HG02938 (cell line): Measurements from ENCODE around the gene ANKRD34A.

Source experiments
- ATAC-seq: cut with Tn5 transposase; IDR thresholded peaks from one replicate; pipeline ENCODE4 v1.9.1; 2021; ENCODE audit warnings: mild to moderate bottlenecking, moderate library complexity; ENCODE audit not compliant: unreplicated experiment

Gene ANKRD34A

DNA sequence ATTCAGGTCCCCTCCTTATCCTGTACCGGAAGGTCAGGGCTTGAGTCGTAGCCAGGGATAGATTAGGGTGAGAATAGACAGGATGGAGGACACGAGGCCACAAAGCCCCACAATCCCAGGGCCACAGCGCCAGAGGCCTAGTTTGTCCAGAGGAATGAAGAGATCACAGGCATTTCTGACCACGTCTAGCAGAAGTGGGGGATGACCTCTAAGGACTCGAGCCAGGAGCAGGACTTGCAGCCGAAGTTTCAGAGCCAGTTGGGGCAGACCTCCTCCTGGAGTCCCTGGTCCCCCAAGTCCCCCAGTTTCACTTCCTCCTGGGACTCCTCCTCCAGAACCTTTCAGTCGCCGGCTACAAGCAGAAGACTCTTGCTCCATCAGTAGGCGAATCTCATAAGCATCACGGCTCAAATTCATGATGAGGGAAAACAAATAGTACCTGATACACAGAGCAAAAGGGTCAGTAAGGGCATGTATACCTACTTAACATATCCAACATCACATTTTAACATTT is 52.2 kb downstream of the ANKRD34A start:
- no peak for ATAC-seq
